Measurements from ENCODE around the gene DAO. TPM values are rescaled to one million over a fixed set of nuclear protein-coding genes. Genes with fewer than 3 reads are reported as not detected.

Gene DAO
- total RNA-seq, 1 donor from 2014 or later: not detected

Small RNAs within 50 kb of the gene (small RNA-seq; reads per million reads assigned to genes)
- gene MIR619 (ENCODE audit: low replicate concordance): not detected
- gene RNU6-361P (ENCODE audit: low replicate concordance): not detected

Other genes with a start within 250 kb of the DAO start
- gene SELPLG, start 246.2 kb upstream of the DAO start, total RNA-seq: 1.2 TPM
- 139 TPM for gene CORO1C, start 148.6 kb upstream of the DAO start, total RNA-seq
- 6.6 TPM for gene SSH1, start 22.5 kb upstream of the DAO start, total RNA-seq
- 38.4 TPM for gene SVOP, start 141.0 kb downstream of the DAO start, total RNA-seq
- 19.2 TPM for gene USP30, start 172.5 kb downstream of the DAO start, total RNA-seq
- 14.3 TPM for gene ALKBH2, start 213.4 kb downstream of the DAO start, total RNA-seq
- 21.1 TPM for gene UNG, start 217.5 kb downstream of the DAO start, total RNA-seq
- gene ACACB, start 236.5 kb downstream of the DAO start, total RNA-seq: 3.7 TPM

Data from temporal lobe (tissue), 2 donors.